Mesothelial cell of epicardium (in vitro differentiated cells): Measurements from ENCODE around the gene CELSR2. TPM values are rescaled to one million over a fixed set of nuclear protein-coding genes. Genes with fewer than 3 reads are reported as not detected.
A peak's percentile ranks its signal among the peaks of the same experiment; 100 is the strongest.

ENCODE experiments used
- DNase-seq, 2 experiments: peaks; one replicate each; pipeline ENCODE4 v3.0.0; 2021; ENCODE audit warnings: low spot score in 2 of 2; ENCODE audit not compliant: unreplicated experiment in 2 of 2
- H3K27ac Mint-ChIP-seq: 2 replicates; pipeline ENCODE4 v1.8.0; 2021; ENCODE audit warnings: mixed read lengths
- H3K27me3 Mint-ChIP-seq: 2 replicates; pipeline ENCODE4 v1.8.0; 2021; ENCODE audit warnings: low read depth, mixed read lengths
- H3K36me3 Mint-ChIP-seq: 2 replicates; pipeline ENCODE4 v1.8.0; 2021; ENCODE audit warnings: mixed read lengths
- H3K4me1 Mint-ChIP-seq: 2 replicates; pipeline ENCODE4 v1.8.0; 2021; ENCODE audit warnings: mixed read lengths
- H3K4me3 Mint-ChIP-seq: 2 replicates; pipeline ENCODE4 v1.8.0; 2021; ENCODE audit warnings: mild to moderate bottlenecking, moderate library complexity, mixed read lengths
- H3K9me3 Mint-ChIP-seq: 2 replicates; pipeline ENCODE4 v1.8.0; 2021; ENCODE audit warnings: mixed read lengths
- total RNA-seq: library from RNA; stranded (reverse); gene quantifications from 3 replicates; pipeline ENCODE4 v1.2.1, GENCODE V29; 2021
- TF ChIP-seq, protein P1 (sequence below): fragments of 200-600 bp; sonication (generic); IDR thresholded peaks from one replicate; pipeline ENCODE4 v1.5.0; 2021; ENCODE audit warnings: antibody characterized with exemption; ENCODE audit not compliant: unreplicated experiment

The CELSR2 gene
- total RNA-seq, 1 donor from 2014 or later: 27.1 TPM

DNA sequence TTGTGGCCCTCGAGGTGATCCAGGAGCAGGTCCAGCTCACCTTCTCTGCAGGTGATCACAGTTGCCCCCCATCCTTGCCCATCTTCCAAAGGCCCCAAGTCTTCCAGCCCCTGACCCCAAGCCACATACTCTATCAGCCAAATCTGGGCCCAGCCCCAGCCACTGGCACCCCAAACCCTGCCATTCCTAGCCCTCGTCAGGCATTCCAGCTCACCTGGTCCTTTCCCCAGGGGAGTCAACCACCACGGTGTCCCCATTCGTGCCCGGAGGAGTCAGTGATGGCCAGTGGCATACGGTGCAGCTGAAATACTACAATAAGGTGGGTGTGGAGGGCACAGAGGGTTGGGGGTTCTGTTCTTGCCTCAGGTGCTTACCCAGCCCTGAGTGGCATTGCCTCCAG is 12.2 kb downstream of the CELSR2 start:
- no peaks in the 10 kb centered on the region for H3K27me3 Mint-ChIP-seq
- H3K4me3 Mint-ChIP-seq: no peak overlapping the region
- H3K4me1 Mint-ChIP-seq: peaks cover 5% of the 10 kb centered on the region
- TF ChIP-seq, protein P1, sequence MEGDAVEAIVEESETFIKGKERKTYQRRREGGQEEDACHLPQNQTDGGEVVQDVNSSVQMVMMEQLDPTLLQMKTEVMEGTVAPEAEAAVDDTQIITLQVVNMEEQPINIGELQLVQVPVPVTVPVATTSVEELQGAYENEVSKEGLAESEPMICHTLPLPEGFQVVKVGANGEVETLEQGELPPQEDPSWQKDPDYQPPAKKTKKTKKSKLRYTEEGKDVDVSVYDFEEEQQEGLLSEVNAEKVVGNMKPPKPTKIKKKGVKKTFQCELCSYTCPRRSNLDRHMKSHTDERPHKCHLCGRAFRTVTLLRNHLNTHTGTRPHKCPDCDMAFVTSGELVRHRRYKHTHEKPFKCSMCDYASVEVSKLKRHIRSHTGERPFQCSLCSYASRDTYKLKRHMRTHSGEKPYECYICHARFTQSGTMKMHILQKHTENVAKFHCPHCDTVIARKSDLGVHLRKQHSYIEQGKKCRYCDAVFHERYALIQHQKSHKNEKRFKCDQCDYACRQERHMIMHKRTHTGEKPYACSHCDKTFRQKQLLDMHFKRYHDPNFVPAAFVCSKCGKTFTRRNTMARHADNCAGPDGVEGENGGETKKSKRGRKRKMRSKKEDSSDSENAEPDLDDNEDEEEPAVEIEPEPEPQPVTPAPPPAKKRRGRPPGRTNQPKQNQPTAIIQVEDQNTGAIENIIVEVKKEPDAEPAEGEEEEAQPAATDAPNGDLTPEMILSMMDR: no peak
- no peaks in the 10 kb centered on the region for H3K36me3 Mint-ChIP-seq
- H3K27ac Mint-ChIP-seq: no peak overlapping the region
- DNase-seq: no peak
- H3K9me3 Mint-ChIP-seq: no peaks in the 10 kb centered on the region

- Mint-ChIP-seq H3K4me3 (no peak overlapping the region), H3K27ac (no peak overlapping the region), H3K4me1 (peaks cover 5% of the 10 kb centered on the region), H3K27me3 (no peaks in the 10 kb centered on the region), H3K9me3 (no peaks in the 10 kb centered on the region), H3K36me3 (no peaks in the 10 kb centered on the region)
- DNase-seq: no peak
- TF ChIP-seq, protein P1: no peak
Observed at GRCh38 chr1:109262231-109263055, 13.1 kb downstream of the CELSR2 start.

GRCh38 chr1:109263234-109263596 is 13.9 kb downstream of the CELSR2 start:
- H3K27ac Mint-ChIP-seq: peak overlapping the region; percentile 50
- no peak for DNase-seq
- no peaks in the 10 kb centered on the region for H3K27me3 Mint-ChIP-seq
- H3K4me3 Mint-ChIP-seq: no peak overlapping the region
- H3K36me3 Mint-ChIP-seq: peaks cover 2% of the 10 kb centered on the region
- TF ChIP-seq, protein P1: no peak
- H3K4me1 Mint-ChIP-seq: peaks cover 5% of the 10 kb centered on the region
- no peaks in the 10 kb centered on the region for H3K9me3 Mint-ChIP-seq

DNA sequence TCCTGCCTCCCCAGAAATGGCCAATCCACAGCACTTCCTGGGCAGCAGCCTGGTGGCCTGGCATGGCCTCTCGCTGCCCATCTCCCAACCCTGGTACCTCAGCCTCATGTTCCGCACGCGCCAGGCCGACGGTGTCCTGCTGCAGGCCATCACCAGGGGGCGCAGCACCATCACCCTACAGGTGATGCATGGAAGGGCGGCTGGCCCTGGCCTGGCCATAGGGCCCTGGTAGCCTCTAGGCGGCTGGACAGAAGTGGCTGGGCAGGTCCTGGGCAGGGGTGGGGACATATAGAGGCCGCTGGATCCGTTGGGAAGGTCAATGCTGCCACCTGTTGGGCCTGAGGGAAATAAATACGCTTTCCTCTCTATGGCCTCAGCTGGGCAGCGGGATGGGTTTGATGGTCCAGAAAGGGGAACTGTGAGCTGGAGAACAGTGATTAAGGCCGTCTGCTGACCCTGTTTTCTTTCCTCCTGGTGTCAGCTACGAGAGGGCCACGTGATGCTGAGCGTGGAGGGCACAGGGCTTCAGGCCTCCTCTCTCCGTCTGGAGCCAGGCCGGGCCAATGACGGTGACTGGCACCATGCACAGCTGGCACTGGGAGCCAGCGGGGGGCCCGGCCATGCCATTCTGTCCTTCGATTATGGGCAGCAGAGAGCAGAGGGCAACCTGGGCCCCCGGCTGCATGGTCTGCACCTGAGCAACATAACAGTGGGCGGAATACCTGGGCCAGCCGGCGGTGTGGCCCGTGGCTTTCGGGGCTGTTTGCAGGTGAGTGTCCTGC is 14.4 kb downstream of the CELSR2 start:
- no peaks in the 10 kb centered on the region for H3K9me3 Mint-ChIP-seq
- H3K27ac Mint-ChIP-seq: peak overlapping the region; percentile 50
- peaks cover 5% of the 10 kb centered on the region for H3K4me1 Mint-ChIP-seq
- no peaks in the 10 kb centered on the region for H3K27me3 Mint-ChIP-seq
- H3K36me3 Mint-ChIP-seq: peaks cover 3% of the 10 kb centered on the region
- peak; percentile 60 to 87 for DNase-seq
- H3K4me3 Mint-ChIP-seq: no peak overlapping the region
- TF ChIP-seq, protein P1: peak; percentile 95

GRCh38 chr1:109264379-109264755 is 15.0 kb downstream of the CELSR2 start:
- TF ChIP-seq, protein P1: no peak
- no peak for DNase-seq
- no peak overlapping the region for H3K4me3 Mint-ChIP-seq
- H3K9me3 Mint-ChIP-seq: no peaks in the 10 kb centered on the region
- peaks cover 3% of the 10 kb centered on the region for H3K36me3 Mint-ChIP-seq
- H3K4me1 Mint-ChIP-seq: peaks cover 5% of the 10 kb centered on the region
- no peaks in the 10 kb centered on the region for H3K27me3 Mint-ChIP-seq
- no peak overlapping the region for H3K27ac Mint-ChIP-seq
